Mesendoderm (in vitro differentiated cells): ENCODE data around the gene RERE.

Experiments
- DNase-seq: peaks from one replicate; pipeline ENCODE4 v3.0.0; 2013
- H2AK5ac ChIP-seq: 2 replicates; pipeline ENCODE4 v1.6.1; 2013; ENCODE audit warnings: low read length, inconsistent platforms
- H2BK120ac ChIP-seq: 2 replicates; pipeline ENCODE4 v1.6.1; 2013; ENCODE audit warnings: low read depth, mild to moderate bottlenecking, low read length, moderate library complexity, mixed read lengths
- H2BK15ac ChIP-seq: replicated peaks from 2 replicates; pipeline ENCODE4 v1.6.1; 2013; ENCODE audit warnings: low read depth, mild to moderate bottlenecking, moderate library complexity
- H2BK5ac ChIP-seq: 2 replicates; pipeline ENCODE4 v1.6.1; 2013; ENCODE audit warnings: low read length, inconsistent platforms
- H3K18ac ChIP-seq: 2 replicates; pipeline ENCODE4 v1.6.1; 2013; ENCODE audit warnings: mild to moderate bottlenecking, low read length, mixed read lengths
- H3K23ac ChIP-seq: one replicate; pipeline ENCODE4 v1.6.1; 2013; ENCODE audit warnings: low read length
- H3K27ac ChIP-seq: 2 replicates; pipeline ENCODE4 v1.5.1; 2013; ENCODE audit warnings: low read depth, mild to moderate bottlenecking, inconsistent platforms, low read length, moderate library complexity
- H3K27me3 ChIP-seq: 2 replicates; pipeline ENCODE4 v1.6.1; 2013; ENCODE audit warnings: low read length, control low read depth, mild to moderate bottlenecking, inconsistent platforms; ENCODE audit not compliant: insufficient read depth, poor library complexity
- H3K36me3 ChIP-seq: 2 replicates; pipeline ENCODE4 v1.6.1; 2013; ENCODE audit warnings: low read length, inconsistent platforms; ENCODE audit not compliant: control insufficient read depth, insufficient read depth
- H3K4ac ChIP-seq: one replicate; pipeline ENCODE4 v1.6.1; 2013; ENCODE audit warnings: low read depth, mild to moderate bottlenecking, low read length, moderate library complexity
- H3K4me1 ChIP-seq: 2 replicates; pipeline ENCODE4 v1.6.1; 2013; ENCODE audit warnings: low read depth, low read length, inconsistent platforms; ENCODE audit not compliant: control insufficient read depth
- H3K4me2 ChIP-seq: 2 replicates; pipeline ENCODE4 v1.6.1; 2013; ENCODE audit warnings: low read length
- H3K4me3 ChIP-seq: 2 replicates; pipeline ENCODE4 v1.5.1; 2013; ENCODE audit warnings: mild to moderate bottlenecking, low read length
- H3K56ac ChIP-seq: one replicate; pipeline ENCODE4 v1.6.1; 2013; ENCODE audit warnings: low read length
- H3K79me1 ChIP-seq: 2 replicates; pipeline ENCODE4 v1.6.1; 2013; ENCODE audit warnings: low read length, inconsistent platforms
- H3K79me2 ChIP-seq: 2 replicates; pipeline ENCODE4 v1.6.1; 2013; ENCODE audit warnings: mild to moderate bottlenecking, low read length; ENCODE audit not compliant: control insufficient read depth, insufficient read depth
- H3K9ac ChIP-seq: 2 replicates; pipeline ENCODE4 v1.6.1; 2013; ENCODE audit warnings: low read length, inconsistent platforms
- H4K5ac ChIP-seq: one replicate; pipeline ENCODE4 v1.6.1; 2013; ENCODE audit warnings: low read length
- H4K8ac ChIP-seq: one replicate; pipeline ENCODE4 v1.6.1; 2013; ENCODE audit warnings: low read depth, mild to moderate bottlenecking, control low read depth, low read length, moderate library complexity
- WGBS: extraction: QIAGEN DNeasy Blood & Tissue Kit; methylation state at CpG from one replicate; pipeline ENCODE4 v1.1.7; 2013; ENCODE audit warnings: low lambda C conversion rate, missing lambda C conversion rate; ENCODE audit not compliant: insufficient coverage; ENCODE audit errors: extremely low coverage; 5-methylcytosine and 5-hydroxymethylcytosine counted together

RERE gene

DNA sequence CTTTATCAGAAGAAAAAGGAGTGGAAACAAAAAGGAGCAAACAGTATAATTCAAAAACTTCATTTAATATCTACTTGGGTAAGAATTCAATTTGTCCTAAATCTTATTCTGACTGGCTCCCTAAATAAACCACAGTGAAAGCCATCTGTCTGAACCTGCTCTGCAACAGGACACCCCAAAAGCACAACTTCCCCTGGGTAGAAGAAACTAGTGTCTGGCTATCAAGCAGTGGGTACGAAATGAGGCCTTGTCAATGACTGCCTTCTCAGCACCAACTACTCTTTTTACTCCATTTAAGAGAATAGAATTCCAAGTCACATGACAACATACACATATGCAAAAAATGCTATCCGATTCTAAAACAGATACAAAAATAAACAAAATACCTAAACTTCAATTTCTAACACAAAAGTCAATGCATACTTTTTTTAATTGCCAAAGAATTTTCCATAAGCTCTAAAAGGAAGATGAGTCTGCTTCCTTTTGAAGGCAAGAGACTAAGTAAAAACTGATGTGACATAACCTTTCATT lies 292.7 kb downstream of the RERE start:
- H3K36me3 ChIP-seq: no peaks in the 10 kb centered on the region

DNA sequence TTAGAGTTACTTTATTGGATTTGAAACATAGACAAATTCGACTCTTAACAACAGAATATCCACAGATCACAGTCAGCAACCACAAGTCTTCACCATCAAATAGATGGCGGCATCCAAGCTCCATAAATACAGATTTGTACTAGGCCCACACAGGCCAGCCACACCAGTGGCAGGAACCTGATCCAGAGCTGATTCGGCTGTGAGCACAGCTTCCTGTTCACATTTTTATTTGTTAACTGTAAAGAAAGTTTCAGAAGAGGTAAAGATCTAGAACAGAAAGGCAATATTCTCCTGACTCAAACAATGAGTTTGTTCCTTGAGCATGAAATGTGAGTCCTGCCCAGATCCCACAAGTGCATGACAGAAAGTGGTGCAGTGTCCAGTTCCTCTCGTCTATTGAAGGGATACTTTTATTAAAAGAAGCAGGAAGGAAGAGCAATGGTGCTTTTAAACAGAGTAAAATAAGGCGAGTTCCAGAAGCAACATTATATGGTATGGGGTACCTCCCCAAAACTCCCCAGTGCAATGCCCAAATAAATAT lies 293.7 kb downstream of the RERE start:
- Histone ChIP-seq H3K9ac (no peak overlapping the region), H4K5ac (no peak overlapping the region), H4K8ac (no peak overlapping the region), H3K4me1 (peaks cover 7% of the 10 kb centered on the region), H3K79me1 (peaks cover 9% of the 10 kb centered on the region), H3K4ac (no peak overlapping the region), H3K4me3 (no peak overlapping the region), H3K23ac (no peak overlapping the region), H3K36me3 (no peaks in the 10 kb centered on the region), H3K18ac (no peak overlapping the region), H3K79me2 (peaks cover 6% of the 10 kb centered on the region), H3K4me2 (no peak overlapping the region), H2AK5ac (no peak overlapping the region), H2BK15ac (no peak overlapping the region), H2BK5ac (no peak overlapping the region), H3K27ac (no peak overlapping the region), H2BK120ac (no peak overlapping the region), H3K27me3 (no peaks in the 10 kb centered on the region), H3K56ac (no peak overlapping the region)
- WGBS: no CpG with 5 or more reads among the region's 5 CpGs
- DNase-seq: no peak

More for the DNA sequence above, 292.7 kb downstream of the RERE start:
- no peak overlapping the region for H3K4me3 ChIP-seq
- no peak overlapping the region for H3K4me2 ChIP-seq
- peaks cover 6% of the 10 kb centered on the region for H3K79me2 ChIP-seq
- 100% methylated on average over 1 of the region's 2 CpGs for WGBS
- H3K27me3 ChIP-seq: no peaks in the 10 kb centered on the region
- no peak overlapping the region for H3K4ac ChIP-seq
- no peak overlapping the region for H3K27ac ChIP-seq
- no peak overlapping the region for H2AK5ac ChIP-seq
- no peak overlapping the region for H2BK5ac ChIP-seq
- H3K4me1 ChIP-seq: peaks cover 7% of the 10 kb centered on the region
- no peak overlapping the region for H4K5ac ChIP-seq
- no peak overlapping the region for H3K9ac ChIP-seq
- H3K56ac ChIP-seq: no peak overlapping the region
- no peak overlapping the region for H2BK120ac ChIP-seq
- H3K79me1 ChIP-seq: peaks cover 9% of the 10 kb centered on the region
- no peak overlapping the region for H2BK15ac ChIP-seq
- no peak overlapping the region for H3K18ac ChIP-seq
- H4K8ac ChIP-seq: no peak overlapping the region
- H3K23ac ChIP-seq: no peak overlapping the region
- no peak for DNase-seq

DNA sequence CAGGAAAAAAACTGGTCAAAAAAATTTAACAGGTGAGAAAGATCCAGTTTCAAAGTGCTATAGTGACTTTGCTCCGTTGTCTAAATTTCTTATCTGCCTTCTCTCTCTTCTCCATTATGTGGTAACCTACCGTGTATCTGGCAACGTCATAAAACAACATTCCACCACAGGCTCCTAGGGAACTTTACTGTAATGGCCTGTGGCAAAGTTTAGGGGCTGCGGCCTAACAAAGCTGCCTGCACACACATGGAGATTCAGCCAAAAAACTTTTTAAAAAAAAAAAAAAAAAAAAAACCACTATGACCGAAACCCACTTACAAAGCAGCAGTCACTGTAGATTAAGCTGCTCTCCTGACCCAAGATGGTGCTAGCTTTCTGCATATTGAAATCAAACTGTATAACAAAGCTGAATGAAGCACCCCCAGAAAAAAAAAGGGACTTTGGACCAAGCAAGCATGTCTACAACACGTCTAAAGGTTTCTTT lies 296.9 kb downstream of the RERE start:
- Histone ChIP-seq H3K79me2 (peaks cover 6% of the 10 kb centered on the region), H3K27ac (no peak overlapping the region), H3K4me1 (peaks cover 2% of the 10 kb centered on the region), H2AK5ac (no peak overlapping the region), H4K5ac (no peak overlapping the region), H2BK120ac (no peak overlapping the region), H3K27me3 (no peaks in the 10 kb centered on the region), H3K79me1 (peaks cover 7% of the 10 kb centered on the region), H3K56ac (no peak overlapping the region), H2BK5ac (no peak overlapping the region), H3K4me3 (no peak overlapping the region), H3K36me3 (no peaks in the 10 kb centered on the region), H4K8ac (no peak overlapping the region), H3K23ac (no peak overlapping the region), H3K9ac (no peak overlapping the region), H3K4ac (no peak overlapping the region), H3K18ac (no peak overlapping the region), H2BK15ac (no peak overlapping the region), H3K4me2 (no peak overlapping the region)
- no CpG with 5 or more reads among the region's 6 CpGs for WGBS
- peak; percentile 40 for DNase-seq

DNA sequence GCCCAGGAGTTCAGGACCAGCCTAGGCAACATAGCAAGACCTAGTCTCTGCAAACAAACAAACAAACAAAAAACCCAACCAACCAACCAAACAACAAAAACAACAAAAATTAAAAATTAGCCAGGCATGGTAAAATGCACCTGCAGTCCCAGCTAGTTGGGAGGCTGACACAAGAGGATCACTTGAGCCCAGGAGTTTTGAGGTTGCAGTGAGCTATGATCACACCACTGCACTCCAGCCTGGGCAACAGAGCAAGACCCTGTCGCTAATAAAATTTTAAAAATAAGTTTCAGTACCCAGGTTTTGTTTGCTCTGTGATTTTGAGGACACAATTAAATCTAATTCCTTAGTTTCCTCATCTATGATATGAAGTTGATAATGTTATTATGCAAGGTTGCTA lies 298.3 kb downstream of the RERE start:
- Histone ChIP-seq H4K8ac (no peak overlapping the region), H3K27ac (no peak overlapping the region)
- no CpG with 5 or more reads among the region's 1 CpG for WGBS

DNA sequence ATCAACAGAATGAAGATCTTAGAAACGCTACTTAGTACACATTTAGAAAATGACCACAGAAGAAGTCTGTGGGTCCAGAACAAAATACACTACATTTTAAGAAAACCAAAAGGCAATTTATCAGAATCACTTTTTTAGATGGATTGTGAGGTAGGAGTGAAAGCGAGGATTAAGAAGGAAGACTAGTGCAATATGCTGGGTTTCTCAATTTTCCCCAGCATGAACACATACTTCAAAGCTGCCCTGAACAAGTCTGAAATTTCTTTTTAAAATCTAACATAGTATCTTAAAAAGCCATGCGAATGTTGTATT lies 299.0 kb downstream of the RERE start:
- Histone ChIP-seq H3K9ac (no peak overlapping the region), H2BK120ac (no peak overlapping the region), H2AK5ac (no peak overlapping the region), H3K56ac (no peak overlapping the region), H3K27me3 (no peaks in the 10 kb centered on the region), H3K79me2 (peaks cover 2% of the 10 kb centered on the region), H3K18ac (no peak overlapping the region), H3K4me2 (no peak overlapping the region), H4K5ac (no peak overlapping the region), H2BK5ac (no peak overlapping the region), H3K27ac (no peak overlapping the region), H3K4me1 (no peaks in the 10 kb centered on the region), H3K79me1 (peaks cover 4% of the 10 kb centered on the region), H3K4me3 (no peak overlapping the region), H3K4ac (no peak overlapping the region), H3K36me3 (no peaks in the 10 kb centered on the region), H2BK15ac (no peak overlapping the region), H3K23ac (no peak overlapping the region), H4K8ac (no peak overlapping the region)
- no peak for DNase-seq
- WGBS: 100% methylated on average over 1 of the region's 3 CpGs

More for the DNA sequence above, 298.3 kb downstream of the RERE start:
- H3K18ac ChIP-seq: no peak overlapping the region
- H3K4ac ChIP-seq: no peak overlapping the region
- no peak overlapping the region for H3K23ac ChIP-seq
- H2BK120ac ChIP-seq: no peak overlapping the region
- H3K9ac ChIP-seq: no peak overlapping the region
- no peak overlapping the region for H2AK5ac ChIP-seq
- DNase-seq: no peak
- no peak overlapping the region for H2BK15ac ChIP-seq
- H3K79me2 ChIP-seq: peaks cover 4% of the 10 kb centered on the region
- H3K4me2 ChIP-seq: no peak overlapping the region
- no peak overlapping the region for H2BK5ac ChIP-seq
- H3K27me3 ChIP-seq: no peaks in the 10 kb centered on the region
- H3K56ac ChIP-seq: no peak overlapping the region
- H3K4me1 ChIP-seq: no peaks in the 10 kb centered on the region
- peaks cover 6% of the 10 kb centered on the region for H3K79me1 ChIP-seq
- H3K36me3 ChIP-seq: no peaks in the 10 kb centered on the region
- no peak overlapping the region for H3K4me3 ChIP-seq
- no peak overlapping the region for H4K5ac ChIP-seq
